TTC549 (cell line): ENCODE measurements around the gene APOBEC2.

Experiments
- FAIRE-seq: peaks from 2 replicates; lab custom pipeline; 2012; peaks lifted over from hg19 to GRCh38; lab: Jason Lieb, UNC

Gene APOBEC2

DNA sequence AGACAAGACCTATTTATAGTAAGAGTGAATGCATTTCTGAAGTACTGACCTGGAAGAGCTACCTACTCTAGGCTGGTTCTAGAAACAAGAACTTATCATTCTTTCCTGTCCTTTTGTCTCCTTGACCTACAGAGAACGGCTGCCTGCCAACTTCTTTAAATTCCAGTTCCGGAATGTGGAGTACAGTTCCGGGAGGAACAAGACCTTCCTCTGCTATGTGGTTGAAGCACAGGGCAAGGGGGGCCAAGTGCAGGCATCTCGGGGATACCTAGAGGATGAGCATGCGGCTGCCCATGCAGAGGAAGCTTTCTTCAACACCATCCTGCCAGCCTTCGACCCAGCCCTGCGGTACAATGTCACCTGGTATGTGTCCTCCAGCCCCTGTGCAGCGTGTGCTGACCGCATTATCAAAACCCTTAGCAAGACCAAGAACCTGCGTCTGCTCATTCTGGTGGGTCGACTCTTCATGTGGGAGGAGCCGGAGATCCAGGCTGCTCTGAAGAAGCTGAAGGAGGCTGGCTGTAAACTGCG, 8.3 kb downstream of the APOBEC2 start:
- FAIRE-seq: no peak

DNA sequence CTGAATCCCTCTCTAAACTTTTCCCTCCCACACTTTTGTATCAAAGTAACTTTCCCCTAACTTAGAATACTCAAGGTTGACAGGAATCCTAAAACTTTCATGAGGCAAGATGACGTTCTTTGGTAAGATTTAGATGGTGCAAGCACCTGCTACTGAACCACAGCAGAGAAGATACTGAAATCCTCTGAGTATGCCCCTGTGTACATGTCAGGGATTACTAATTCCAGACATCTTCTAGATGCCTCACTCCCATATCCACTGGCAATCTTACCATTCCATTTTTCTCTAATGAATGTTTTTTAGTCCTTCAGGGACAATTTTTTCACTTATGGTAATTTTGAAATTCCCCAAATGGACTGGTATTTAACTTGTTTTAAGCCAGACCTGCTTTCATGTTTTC, 9.1 kb downstream of the APOBEC2 start:
- no peak for FAIRE-seq

DNA sequence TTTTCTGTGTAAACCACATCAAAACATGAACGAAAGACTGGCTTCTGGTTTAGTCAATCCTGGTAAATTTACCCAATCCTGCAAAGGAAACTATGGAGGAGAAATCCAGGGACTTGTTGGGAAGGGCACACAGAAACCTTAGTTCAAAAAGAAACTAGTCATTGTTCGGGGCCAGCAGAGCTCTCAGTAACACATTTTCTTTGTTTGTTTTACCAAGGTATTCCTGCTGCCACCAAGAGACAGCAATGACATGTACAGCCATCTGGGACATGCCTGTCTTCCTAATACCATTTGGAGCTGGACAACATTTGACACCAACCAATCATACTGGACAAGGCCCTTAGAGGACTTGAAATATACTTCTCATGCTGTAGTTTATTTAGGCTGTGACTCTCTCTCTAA, 10.9 kb downstream of the APOBEC2 start:
- no peak for FAIRE-seq

DNA sequence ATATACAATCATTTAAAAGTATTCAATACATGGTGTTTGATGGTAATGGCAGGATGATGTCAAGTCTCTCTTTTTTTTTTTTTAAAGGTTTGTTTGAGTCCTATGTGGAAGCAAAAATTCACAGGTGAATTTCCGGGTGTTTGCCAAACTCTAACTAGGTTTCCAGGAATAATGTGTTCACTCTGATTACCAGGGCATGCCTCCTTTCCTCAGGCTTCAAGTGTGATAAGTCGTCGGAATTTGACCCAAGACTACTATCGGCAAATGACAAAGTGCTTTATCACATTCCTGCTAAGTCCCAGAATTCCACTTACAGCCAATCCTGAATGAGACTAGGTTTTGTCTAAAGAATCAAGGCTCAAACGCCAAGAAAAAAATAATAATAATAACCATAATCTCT, 11.8 kb downstream of the APOBEC2 start:
- no peak for FAIRE-seq

DNA sequence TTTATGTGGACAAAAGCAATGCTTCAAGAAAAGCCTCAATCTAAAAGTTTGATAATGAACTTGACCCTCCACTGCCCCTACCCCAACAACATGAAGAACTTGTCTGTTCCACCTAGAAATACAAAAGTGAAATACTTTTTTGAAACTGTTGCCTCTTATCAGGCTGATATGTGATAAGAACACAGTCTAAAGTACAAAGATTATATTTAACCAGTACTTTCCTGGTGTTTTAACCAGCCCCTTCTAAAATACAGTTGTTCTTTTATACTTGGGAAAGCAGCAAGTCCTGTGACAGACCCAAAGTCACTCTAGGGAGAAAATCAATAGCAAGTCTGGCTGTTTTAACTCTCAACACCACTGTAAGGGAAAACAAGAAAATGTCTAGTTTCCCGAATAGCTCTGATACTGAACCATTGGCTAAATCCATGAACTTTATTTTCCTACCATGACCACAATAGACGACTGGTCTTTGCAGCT, 12.6 kb downstream of the APOBEC2 start:
- FAIRE-seq: no peak

DNA sequence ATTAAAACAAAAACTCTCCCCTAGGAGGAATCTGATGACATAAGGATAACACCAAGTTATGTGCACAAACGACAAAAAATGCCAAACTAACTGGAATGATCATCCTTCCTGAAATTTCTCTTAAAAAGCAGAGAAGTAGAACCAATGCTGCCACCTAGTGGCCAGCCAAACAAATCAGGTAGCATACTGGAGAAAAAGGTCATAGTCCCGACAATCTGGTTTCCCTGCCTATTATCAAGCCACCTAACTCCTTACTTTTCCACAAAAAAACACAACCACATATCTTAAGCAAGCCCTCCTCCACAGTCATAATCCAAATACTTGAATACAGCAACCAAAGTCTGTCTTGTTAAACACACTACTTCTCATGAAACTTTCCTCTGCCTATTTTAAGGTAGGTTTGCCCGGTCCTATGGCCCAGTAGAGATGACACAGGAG, 13.9 kb downstream of the APOBEC2 start:
- peak; percentile 45 for FAIRE-seq

DNA sequence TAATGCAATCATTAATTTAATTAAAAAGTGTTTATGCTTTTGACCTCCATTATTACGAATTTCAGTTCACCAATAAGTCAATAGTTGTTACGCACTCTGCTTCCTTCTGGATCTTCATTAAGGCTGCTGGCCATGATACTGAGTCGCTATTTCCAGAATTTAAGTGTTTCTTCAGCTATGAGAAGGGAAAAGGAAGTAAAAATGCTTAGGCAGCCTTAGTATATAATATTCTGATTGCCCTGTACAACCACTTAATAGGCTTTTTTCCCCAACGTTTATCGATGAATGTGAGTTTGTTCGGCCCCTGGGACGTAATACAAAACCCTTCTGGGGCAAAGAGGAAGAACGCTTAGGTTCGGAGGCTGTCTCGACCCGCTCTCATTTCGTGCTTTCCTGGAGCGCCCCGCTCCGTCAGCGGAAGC, 18.5 kb downstream of the APOBEC2 start:
- no peak for FAIRE-seq

DNA sequence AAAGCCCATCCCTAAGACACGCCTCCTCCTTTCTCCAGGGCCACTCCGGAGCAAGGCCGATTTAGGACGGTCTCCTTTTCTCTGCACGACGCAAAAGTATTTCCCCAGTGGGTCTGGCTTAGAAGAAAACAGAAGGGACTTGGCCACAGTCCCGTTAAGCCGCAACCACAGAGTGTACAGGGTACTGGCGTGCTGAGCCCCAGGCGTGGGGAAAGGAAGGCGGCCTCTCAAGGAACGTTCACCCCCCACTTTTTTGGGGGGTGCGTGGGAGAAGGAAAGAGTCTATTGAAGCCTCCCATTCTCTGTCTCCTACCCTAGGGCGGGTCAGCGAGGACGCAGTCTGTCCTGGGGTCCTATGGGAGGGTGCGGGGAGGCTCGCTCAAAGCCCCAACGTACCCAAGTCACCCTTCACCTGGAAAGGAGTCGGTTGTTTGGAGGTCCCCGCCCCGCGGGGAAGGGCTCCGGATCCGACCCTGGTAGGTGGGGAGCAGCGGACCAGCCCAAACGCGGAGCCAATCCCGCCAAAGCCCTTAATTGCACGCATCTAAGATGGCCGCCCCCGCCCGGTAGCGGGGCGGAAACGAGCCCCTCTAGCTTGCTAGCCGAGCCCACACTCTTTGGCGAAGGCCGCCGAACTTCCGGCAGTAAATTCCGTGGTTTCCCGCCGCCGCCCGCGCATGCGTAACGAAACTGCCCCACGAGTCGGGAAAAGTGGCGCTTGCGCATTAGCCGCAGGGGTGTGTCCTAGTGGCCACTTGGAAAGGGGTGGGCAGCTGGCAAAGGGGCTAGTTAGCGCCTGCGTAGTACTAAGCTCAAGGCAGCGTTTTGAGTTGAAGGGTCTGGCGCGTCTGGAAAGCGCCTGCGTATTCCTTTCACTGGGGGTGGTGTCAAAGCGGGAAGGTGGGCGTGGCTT, 19.2 kb downstream of the APOBEC2 start, which contains the start of gene OARD1:
OARD1 (minus strand) TSS at position 434 of the 913 bp plus-strand sequence. CDS start 722 bp downstream, outside the sequence.
- peak; percentile 98 for FAIRE-seq

DNA sequence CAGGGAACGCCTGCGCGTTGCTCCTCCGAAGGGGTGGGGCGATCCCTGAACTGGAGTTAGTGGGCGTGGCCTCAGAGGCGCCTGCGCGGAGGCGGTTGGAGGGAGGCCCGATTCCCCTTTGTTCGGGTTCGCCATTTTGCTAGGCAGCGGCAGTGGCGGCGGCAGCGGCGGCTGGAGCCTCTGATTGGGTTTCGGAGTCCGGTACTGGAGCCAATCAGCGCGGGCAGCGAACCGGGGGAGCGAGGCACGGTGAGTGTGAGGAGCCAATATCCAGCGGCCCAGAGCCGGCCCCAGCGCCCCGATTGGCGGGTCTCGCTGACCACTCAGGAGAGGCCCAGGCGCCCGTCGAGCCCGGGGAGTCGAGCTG, 19.8 kb downstream of the APOBEC2 start, which contains the start of gene NFYA:
NFYA (plus strand) TSS at position 139 of the 367 bp plus-strand sequence. CDS start 6,116 bp downstream, outside the sequence.
- FAIRE-seq: no peak

DNA sequence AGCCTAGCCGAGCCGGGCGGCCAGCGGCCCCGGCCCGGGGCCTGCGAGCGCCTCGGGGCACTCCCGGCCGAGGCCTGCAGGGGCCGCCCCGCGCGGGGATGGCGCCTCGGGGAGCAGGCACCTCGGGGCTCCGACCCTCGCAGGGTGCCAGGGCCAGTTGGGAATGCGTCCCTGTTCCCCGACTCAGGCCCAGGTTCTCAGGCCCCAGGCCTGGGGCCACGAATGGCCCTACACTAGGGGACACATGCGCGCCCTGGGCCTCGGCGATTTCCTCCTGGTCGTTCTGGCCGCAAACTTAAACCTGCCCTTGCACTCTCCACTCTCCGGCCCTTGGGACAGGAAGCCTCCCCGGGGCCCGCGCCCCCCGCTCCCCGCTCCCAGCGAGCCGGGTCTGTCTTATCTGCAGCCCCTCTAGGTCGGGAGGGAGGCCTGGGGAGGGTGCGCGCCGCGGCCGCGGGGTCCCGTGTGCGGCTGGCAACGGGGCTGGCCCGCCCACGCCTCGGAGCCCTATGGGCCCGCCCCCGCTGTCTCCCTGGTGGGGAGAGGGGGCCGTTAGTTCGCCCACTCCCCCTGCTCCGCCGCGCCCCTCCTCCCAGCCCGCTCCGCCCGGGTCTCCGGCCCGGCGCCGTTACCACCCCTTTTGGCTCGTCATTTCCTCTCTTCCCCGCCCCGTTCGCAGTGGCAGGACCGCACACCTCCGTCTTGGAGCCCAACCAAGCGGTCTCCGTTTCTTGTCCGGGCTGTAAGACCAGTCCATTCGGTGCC, 20.4 kb downstream of the APOBEC2 start:
- FAIRE-seq: no peak

DNA sequence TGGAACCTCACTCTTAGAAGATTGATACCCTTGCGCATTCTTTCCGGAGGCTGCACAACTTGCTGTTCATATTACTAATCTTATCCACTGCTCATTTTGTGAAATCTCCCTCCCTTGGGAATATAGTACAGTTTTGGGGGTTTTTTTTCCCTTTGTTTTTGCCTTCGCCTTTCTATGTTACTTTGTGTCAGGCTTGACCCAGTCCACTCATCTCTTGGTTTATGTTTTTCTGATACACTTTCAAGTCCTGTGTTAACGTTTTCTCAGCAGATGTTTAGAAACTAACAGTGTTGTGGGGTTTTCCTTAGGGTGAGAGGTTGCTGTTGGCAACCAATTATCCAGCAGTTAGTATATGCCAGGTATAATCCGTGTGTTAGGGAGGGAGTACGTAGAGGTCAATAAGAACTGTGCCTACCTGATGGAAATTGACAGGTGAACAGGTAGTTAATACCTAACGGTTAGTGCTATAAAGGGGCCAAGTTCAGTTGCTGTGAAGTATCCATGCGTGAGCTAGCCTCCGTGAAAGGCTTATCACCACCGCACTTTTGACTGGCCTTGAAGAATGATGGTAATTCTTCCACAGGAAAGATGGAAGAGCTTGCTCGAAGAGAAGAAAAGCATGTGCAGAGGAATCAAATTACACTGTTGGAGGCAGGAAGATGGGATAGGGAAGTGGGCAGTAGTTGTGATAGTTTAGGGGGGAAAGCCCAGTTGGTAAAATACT, 21.1 kb downstream of the APOBEC2 start:
- FAIRE-seq: no peak

DNA sequence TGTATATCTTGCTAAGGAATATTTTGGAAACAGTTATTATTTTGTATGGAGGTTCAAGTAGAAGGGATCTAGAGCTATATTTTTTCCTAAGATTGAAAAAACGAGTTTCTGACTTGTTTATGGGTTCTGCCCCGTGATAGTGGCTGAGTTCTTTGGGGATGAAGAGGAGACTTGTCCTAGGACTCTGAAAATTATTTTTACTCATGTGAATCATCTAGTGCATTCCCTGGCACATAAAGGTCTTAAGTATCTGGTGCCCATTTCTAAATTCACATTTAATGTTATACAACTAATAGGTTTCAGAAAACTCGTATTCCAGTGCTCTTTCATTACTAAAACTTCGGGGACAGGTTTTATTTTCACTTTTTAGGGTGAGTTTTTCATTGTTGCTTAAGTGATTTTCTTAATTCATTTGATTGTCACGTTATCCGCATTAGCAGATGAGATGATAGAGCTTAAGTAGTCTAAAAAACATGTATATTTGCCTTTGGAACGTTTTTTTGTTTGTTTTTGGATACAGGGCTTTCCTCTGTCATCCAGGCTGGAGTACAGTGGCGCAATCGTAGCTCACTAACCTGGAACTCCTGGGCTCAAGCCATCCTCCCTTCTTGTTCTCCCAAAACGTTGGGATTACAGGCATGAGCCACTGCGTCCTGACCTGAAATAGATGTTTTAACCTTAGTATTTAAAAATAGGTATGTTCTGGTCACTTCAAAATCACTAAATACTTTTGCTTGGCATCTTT, 21.9 kb downstream of the APOBEC2 start:
- FAIRE-seq: no peak

DNA sequence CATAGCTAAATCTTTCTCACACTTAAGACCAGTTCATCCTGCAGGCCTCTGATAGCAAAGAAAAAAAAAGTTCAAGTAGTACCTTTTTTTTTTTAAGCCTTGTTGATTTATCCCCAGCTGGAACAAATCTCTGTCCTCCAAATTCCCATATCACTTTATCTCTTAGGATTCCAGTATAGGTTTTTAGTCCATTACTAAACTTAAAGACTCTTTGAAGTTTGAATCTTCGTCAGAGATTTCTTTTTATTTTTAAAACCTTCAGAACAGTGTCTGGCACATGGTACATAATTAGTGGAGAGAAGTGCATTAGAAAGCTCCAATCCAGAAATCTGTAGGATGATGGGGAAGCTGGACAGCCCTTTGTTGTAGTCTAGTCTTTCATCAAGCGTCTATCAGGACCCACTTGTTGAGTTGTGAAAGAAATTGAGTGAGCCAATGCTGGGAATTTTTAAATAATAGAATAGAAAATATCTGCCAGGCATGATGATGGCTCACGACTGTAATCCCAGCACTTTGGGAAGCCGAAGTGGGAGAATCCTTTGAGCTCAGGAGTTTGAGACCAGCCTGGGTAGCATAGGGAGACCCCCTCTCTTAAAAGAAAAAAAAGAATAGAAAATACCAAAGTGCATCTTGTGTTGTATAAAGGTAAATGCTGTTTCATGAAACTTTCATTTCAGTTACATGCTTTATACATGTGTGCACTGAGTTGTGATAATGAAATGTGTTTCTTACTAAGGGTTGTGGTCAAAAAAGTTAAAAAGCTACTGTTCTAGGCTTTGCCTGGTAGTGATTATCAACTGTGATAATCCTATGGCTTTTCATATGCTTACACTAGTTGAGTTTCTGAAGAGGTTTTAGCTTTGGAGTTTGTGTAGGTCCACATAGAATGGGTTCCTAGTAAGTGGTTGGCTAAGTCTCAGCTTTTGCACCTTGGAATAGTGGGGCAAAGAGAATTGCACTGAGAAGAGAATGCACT, 22.9 kb downstream of the APOBEC2 start:
- FAIRE-seq: no peak

DNA sequence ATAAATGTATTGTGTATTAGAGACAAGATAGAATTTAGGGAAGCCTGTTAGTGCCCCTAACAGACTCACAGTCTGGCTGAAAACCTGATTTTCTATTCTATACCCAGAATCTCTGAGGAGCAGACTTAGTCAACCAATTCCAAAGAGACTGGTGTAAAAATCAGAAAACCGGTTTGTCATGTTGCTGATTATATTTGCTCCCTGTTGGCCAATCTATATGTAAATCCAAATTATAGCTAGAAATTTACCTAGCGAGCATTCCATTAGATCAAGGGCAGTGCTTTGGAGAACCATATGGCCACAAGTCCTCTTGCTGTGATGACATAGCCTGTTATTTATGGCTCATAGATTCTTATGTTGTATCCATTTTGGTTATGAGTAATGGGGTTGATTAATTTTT, 24.5 kb downstream of the APOBEC2 start:
- FAIRE-seq: no peak

DNA sequence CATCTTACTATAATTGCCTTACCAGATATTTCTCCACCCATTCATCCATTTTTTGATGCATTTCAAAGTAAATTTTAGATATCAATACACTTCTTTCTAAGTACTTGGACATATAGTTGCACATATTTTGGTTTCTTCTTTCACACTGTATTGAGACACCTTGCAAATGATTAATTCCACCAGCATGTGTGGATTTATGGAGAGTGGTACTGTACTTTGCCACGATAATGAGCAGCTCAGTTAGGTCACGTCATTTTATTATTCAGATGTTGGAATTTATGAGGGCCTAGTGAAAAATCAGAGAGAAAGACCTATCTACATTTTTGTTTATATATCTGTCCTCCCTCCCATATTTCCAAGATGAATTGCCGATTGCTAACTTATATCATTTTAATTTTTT, 25.1 kb downstream of the APOBEC2 start:
- no peak for FAIRE-seq

DNA sequence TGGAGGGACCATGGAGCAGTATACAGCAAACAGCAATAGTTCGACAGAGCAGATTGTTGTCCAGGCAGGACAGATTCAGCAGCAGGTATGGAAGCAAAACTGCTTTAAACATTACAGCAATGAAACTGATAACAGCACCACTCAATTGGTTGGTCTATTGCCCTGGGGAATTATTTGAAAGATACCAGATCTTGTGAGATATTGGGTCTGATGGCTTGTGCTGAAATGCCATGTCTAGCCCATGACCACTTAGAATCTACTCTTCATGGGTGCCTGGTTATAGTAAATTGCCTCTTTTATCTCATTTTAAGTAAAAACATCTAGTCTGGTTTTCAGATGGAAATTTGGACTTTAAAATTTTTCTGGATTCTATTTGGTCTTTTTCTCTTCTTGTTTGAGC, 26.1 kb downstream of the APOBEC2 start:
- FAIRE-seq: no peak

DNA sequence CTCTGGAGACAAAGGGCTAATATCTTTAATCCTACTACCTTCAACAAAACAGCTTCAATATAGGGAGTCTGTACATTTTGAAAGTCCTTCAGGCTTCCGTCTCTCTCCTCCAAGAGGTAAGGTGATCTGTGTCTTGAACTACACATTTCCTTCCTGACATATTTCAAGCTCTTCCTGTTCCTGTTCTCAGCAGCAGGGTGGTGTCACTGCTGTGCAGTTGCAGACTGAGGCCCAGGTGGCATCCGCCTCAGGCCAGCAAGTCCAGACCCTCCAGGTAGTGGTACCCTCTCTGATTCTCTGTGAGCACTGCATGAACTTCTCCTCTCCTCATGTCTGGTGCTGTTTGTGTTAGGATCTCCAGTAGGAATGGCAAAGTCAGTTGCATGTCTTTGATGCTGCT, 27.6 kb downstream of the APOBEC2 start:
- no peak for FAIRE-seq

DNA sequence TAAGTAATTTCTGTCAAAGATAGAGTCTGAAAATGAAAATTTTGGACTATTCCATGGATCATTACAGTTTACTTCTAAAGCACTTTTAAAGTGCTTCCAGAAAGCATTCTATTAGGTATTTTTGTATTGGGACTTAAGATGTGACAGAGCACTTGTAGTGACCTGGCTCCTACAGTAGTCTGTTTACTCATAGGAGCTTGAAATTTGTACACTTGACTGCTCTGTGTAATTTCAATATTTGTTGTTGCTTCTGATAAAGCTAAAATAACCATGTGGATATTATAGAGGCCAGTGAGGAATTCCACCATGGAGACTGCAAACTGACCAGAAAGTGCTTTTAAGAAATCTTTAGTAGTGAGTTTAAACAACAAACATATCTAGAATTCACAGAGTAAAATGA, 30.1 kb downstream of the APOBEC2 start:
- FAIRE-seq: no peak

DNA sequence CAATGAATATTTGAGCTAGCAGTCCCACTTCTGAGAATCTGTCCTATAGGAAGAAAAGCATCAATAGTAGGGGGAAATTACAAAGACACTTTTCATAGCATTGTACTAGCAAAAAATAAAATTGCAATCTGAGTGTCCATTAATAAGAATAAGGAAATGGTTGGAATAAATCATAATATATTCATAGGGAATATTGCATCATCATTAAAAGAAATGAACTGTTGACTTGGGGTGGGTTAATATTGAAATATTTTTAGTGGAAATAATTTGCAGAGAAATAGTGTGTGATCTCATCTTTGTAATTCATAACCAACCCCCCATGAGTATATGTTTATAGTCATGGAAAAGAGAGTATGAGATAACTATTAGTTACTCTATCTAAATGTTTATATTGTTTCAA, 32.2 kb downstream of the APOBEC2 start:
- no peak for FAIRE-seq

DNA sequence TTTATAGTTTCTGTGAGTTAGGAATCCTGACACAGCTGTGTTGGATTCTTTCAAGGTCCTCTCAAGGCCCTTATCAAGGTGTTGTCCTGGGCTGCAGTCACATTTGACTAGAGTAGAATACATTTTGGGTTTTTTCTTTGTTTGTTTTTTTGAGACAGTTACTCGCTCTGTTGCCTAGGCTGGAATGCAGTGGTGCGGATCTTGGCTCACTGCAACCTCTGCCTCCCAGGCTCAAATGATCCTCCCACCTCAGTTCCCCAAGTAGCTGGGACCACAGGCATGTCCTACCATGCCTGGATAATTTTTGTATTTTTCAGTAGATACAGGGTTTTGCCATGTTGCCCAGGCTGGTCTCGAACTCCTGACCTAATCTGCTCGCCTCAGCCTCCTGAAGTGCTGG, 35.4 kb downstream of the APOBEC2 start:
- FAIRE-seq: no peak
